HCT116 (cell line): Measurements from ENCODE around the gene SLC31A1. TPM values are rescaled to one million over a fixed set of nuclear protein-coding genes. Genes with fewer than 3 reads are reported as not detected.

ENCODE experiments used
- ATAC-seq: fragments of 200-7000 bp; cut with Tn5 transposase; 2 replicates; pipeline ENCODE4 v1.9.1; 2020; ENCODE audit warnings: mild to moderate bottlenecking, moderate library complexity
- BruUV-seq: library from RNA; stranded (reverse); fragments of 400-500 nt; replicated peaks from 2 replicates; lab custom pipeline; 2021; lab: Mats Ljungman, UMichigan
- CTCF ChIA-PET: fragments of 300-600 bp; sonication (Branson Sonifier 250); formaldehyde crosslinking; loops from one replicate; lab custom pipeline; 2021; ENCODE audit warnings: antibody characterized with exemption; lab: Charles Lee
- POLR2A ChIA-PET: fragments of 300-600, 350-600 bp; sonication (Branson Sonifier 250); formaldehyde crosslinking; loops from one replicate; lab custom pipeline; 2021; ENCODE audit warnings: antibody characterized with exemption; lab: Charles Lee
- RAD21 ChIA-PET, 2 experiments: fragments of 300-600 bp; sonication (Branson Sonifier 250); formaldehyde crosslinking; loops; one replicate each; lab custom pipeline; 2023; ENCODE audit warnings: low total read pairs in 2 of 2; ENCODE audit not compliant: uncharacterized antibody in 2 of 2, unreplicated experiment in 2 of 2, low non-redundant PET in 1 of 2; lab: Charles Lee
- DNase-seq: peaks from one replicate; pipeline ENCODE4 v3.0.0-alpha.2; 2010; ENCODE audit warnings: low read depth, low spot score
- H2AFZ ChIP-seq: fragments of 200-600 bp; shearing (Covaris generic), sonication (generic); 2 replicates; pipeline ENCODE4 v1.6.1; 2017; ENCODE audit warnings: low read depth, mixed run types, mixed read lengths, antibody characterized with exemption, low read length; ENCODE audit not compliant: poor library complexity, severe bottlenecking
- H3K27ac ChIP-seq: 2 replicates; pipeline ENCODE4 v1.5.1; 2012; ENCODE audit warnings: low read depth, low read length
- H3K27me3 ChIP-seq: fragments of 200-600 bp; sonication (generic); 2 replicates; pipeline ENCODE4 v1.6.1; 2016; ENCODE audit warnings: mixed run types, low read length, mixed read lengths; ENCODE audit not compliant: insufficient read depth
- H3K36me3 ChIP-seq, 2 experiments: fragments of 200-500 bp in 1 of 2; fragments of 200-600 bp in 1 of 2; sonication (Bioruptor generic) in 1 of 2; sonication (generic) in 1 of 2; 2 replicates each; pipeline versions ENCODE4 v1.5.1 to v1.6.1; 2014 to 2016; ENCODE audit warnings: low read length in 2 of 2, inconsistent platforms in 1 of 2, mixed read lengths in 1 of 2, mixed run types in 1 of 2; ENCODE audit not compliant: insufficient read depth in 2 of 2, control insufficient read depth in 1 of 2
- H3K4me1 ChIP-seq, 2 experiments: fragments of 200-600 bp in 1 of 2; sonication (generic) in 1 of 2; 2 replicates each; pipeline versions ENCODE4 v1.5.1 to v1.6.1; 2012 to 2017; ENCODE audit warnings: low read length in 2 of 2, inconsistent platforms in 1 of 2, mild to moderate bottlenecking in 1 of 2, mixed read lengths in 1 of 2, mixed run types in 1 of 2, moderate library complexity in 1 of 2; ENCODE audit not compliant: insufficient read depth in 2 of 2, control insufficient read depth in 1 of 2
- H3K4me2 ChIP-seq: fragments of 200-600 bp; sonication (generic); 2 replicates; pipeline ENCODE4 v1.6.1; 2017; ENCODE audit warnings: mixed run types, low read length, mixed read lengths
- H3K4me3 ChIP-seq, 2 experiments: fragments of 200-600 bp in 1 of 2; sonication (generic) in 1 of 2; replicated peaks in 1 of 2; 2 replicates each; pipeline ENCODE4 v1.5.1; 2011 to 2016; ENCODE audit warnings: low read length in 2 of 2, control low read depth in 1 of 2, low read depth in 1 of 2, mild to moderate bottlenecking in 1 of 2, mixed read lengths in 1 of 2, mixed run types in 1 of 2
- H3K79me2 ChIP-seq: fragments of 200-600 bp; sonication (generic); 2 replicates; pipeline ENCODE4 v1.6.1; 2017; ENCODE audit warnings: mild to moderate bottlenecking, mixed run types, low read length, moderate library complexity, mixed read lengths; ENCODE audit not compliant: insufficient read depth
- H3K9ac ChIP-seq: fragments of 200-600 bp; sonication (generic); 2 replicates; pipeline ENCODE4 v1.6.1; 2016; ENCODE audit warnings: low read length, mixed read lengths
- H3K9me2 ChIP-seq: fragments of 200-600 bp; sonication (generic), shearing (Covaris generic); 2 replicates; pipeline ENCODE4 v1.6.1; 2017; ENCODE audit warnings: mixed run types, mild to moderate bottlenecking, moderate library complexity; ENCODE audit not compliant: insufficient read depth
- H3K9me3 ChIP-seq, 2 experiments: fragments of 200-500 bp in 1 of 2; fragments of 200-600 bp in 1 of 2; sonication (Bioruptor generic) in 1 of 2; sonication (generic) in 1 of 2; 2 replicates each; pipeline ENCODE4 v1.6.1; 2014 to 2017; ENCODE audit warnings: low read length in 2 of 2, mixed read lengths in 2 of 2, inconsistent platforms in 1 of 2, low read depth in 1 of 2, mild to moderate bottlenecking in 1 of 2, mixed run types in 1 of 2, moderate library complexity in 1 of 2; ENCODE audit not compliant: control insufficient read depth in 1 of 2, insufficient read depth in 1 of 2
- H4K20me1 ChIP-seq: fragments of 200-600 bp; sonication (generic), shearing (Covaris generic); 2 replicates; pipeline ENCODE4 v1.6.1; 2017; ENCODE audit warnings: mixed run types, mild to moderate bottlenecking, moderate library complexity; ENCODE audit not compliant: insufficient read depth
- ATF3 ChIP-seq: IDR thresholded peaks from 2 replicates; pipeline ENCODE4 v1.6.1; 2012
- CBX3 ChIP-seq: IDR thresholded peaks from 2 replicates; pipeline ENCODE4 v1.6.1; 2012; ENCODE audit warnings: low read depth
- CTCF ChIP-seq, 3 experiments: fragments of 200-600 bp in 1 of 3; sonication (generic) in 1 of 3; IDR thresholded peaks in 2 of 3; conservative IDR thresholded peaks in 1 of 3; 2 replicates each; pipeline ENCODE4 v1.5.1; 2012 to 2017; ENCODE audit warnings: low read depth in 2 of 3, low read length in 2 of 3, antibody characterized with exemption in 1 of 3, borderline replicate concordance in 1 of 3, control low read depth in 1 of 3, mild to moderate bottlenecking in 1 of 3, mixed read lengths in 1 of 3, mixed run types in 1 of 3, moderate library complexity in 1 of 3; ENCODE audit not compliant: insufficient read depth in 1 of 3
- ELF1 ChIP-seq: IDR thresholded peaks from 2 replicates; pipeline ENCODE4 v1.6.1; 2012; ENCODE audit warnings: low read depth, borderline replicate concordance
- EZH2 ChIP-seq: fragments of 200-600 bp; sonication (generic); IDR thresholded peaks from 2 replicates; pipeline ENCODE4 v1.6.1; 2017; ENCODE audit warnings: antibody characterized with exemption, mixed run types
- EZH2phosphoT487 ChIP-seq: fragments of 200-600 bp; IDR thresholded peaks from 2 replicates; pipeline ENCODE4 v1.6.1; 2018; ENCODE audit warnings: antibody characterized with exemption, borderline replicate concordance
- JUND ChIP-seq: IDR thresholded peaks from 2 replicates; pipeline ENCODE4 v1.6.1; 2012
- MAX ChIP-seq: IDR thresholded peaks from 2 replicates; pipeline ENCODE4 v1.6.1; 2012
- POLR2A ChIP-seq: IDR thresholded peaks from 2 replicates; pipeline ENCODE4 v1.7.0; 2011; ENCODE audit warnings: borderline replicate concordance; ENCODE audit not compliant: insufficient read depth, insufficient read length; ENCODE audit errors: extremely low read depth
- POLR2AphosphoS5 ChIP-seq: IDR thresholded peaks from 2 replicates; pipeline ENCODE4 v1.6.1; 2011; ENCODE audit warnings: mild to moderate bottlenecking, low read depth, low read length, moderate library complexity
- RAD21 ChIP-seq: IDR thresholded peaks from 2 replicates; pipeline ENCODE4 v1.6.1; 2012; ENCODE audit warnings: low read depth, mild to moderate bottlenecking
- SIN3A ChIP-seq: IDR thresholded peaks from 2 replicates; pipeline ENCODE4 v1.6.1; 2012; ENCODE audit warnings: low read depth
- SP1 ChIP-seq: IDR thresholded peaks from 2 replicates; pipeline ENCODE4 v1.6.1; 2012; ENCODE audit warnings: low read depth
- SRF ChIP-seq: IDR thresholded peaks from 2 replicates; pipeline ENCODE4 v1.6.1; 2012; ENCODE audit warnings: low read depth
- TCF7L2 ChIP-seq: IDR thresholded peaks from 2 replicates; pipeline ENCODE4 v1.7.0; 2011; ENCODE audit warnings: borderline replicate concordance, inconsistent platforms; ENCODE audit not compliant: insufficient read depth, insufficient read length; ENCODE audit errors: extremely low read depth
- YY1 ChIP-seq: IDR thresholded peaks from 2 replicates; pipeline ENCODE4 v1.6.1; 2011; ENCODE audit warnings: low read length, low read depth, moderate library complexity, mild to moderate bottlenecking; ENCODE audit not compliant: insufficient replicate concordance; ENCODE audit errors: extremely low read depth
- ZFX ChIP-seq: fragments of 450-650 bp; IDR thresholded peaks from 2 replicates; pipeline ENCODE4 v1.6.1; 2017
- ZNF274 ChIP-seq: fragments of 200-500 bp; sonication (Bioruptor generic); IDR thresholded peaks from 2 replicates; pipeline ENCODE4 v1.6.1; 2014; ENCODE audit warnings: mild to moderate bottlenecking, low read depth, low read length, inconsistent platforms
- intact Hi-C: fragments of 100-400 bp; cut with micrococcal nuclease; formaldehyde crosslinking; loops from 2 replicates; pipeline ENCODE4 v1.10.0; 2022
- total RNA-seq: library from RNA; stranded (reverse); gene quantifications from one replicate; pipeline ENCODE4 v1.2.1, GENCODE V29; 2021; ENCODE audit not compliant: unreplicated experiment
- TF ChIP-seq, protein P1 (sequence below): IDR thresholded peaks from 2 replicates; pipeline ENCODE4 v1.6.1; 2012; ENCODE audit warnings: low read depth
- TF ChIP-seq, protein P2 (sequence below): IDR thresholded peaks from 2 replicates; pipeline ENCODE4 v1.6.1; 2011; ENCODE audit warnings: mild to moderate bottlenecking, low read length, moderate library complexity; ENCODE audit not compliant: insufficient replicate concordance; ENCODE audit errors: extremely low read depth

Gene SLC31A1
- total RNA-seq, 1 experiment from 2014 or later = 24.4 TPM

DNA sequence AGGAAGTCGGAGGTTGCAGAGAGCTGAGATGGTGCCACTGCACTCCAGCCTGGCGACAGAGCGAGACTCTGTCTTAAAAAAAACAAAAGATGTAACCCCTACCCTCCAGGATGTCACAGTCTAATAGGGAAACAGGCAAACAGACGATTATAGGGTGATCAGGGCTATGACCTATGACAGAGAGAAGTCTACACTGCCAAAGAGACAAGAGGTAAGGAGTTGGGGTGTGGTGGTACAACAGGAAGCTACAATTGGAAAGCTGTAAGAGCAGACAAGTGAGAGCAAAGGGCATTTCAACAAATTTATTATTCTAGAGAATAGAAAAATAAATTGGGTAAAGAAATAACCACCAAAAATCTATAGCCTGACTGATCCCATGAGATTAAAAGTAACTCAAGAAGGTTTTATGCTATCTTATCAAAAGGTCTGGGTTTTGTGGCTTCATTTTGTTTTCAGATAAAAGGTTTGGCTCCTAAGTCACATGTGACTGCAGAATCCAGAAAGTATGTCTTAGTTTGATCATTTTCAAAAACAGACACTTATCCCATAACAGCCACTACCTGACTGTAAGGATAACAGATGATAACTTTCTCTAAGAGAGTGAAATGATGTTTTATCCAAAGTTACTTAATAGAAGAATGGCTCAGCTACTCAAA is 46.7 kb downstream of the SLC31A1 start:
- ChIA-PET CTCF (no interaction called here), RAD21 (no interaction called here), POLR2A (no interaction called here)
- no peak overlapping the region for H2AFZ ChIP-seq
- H4K20me1 ChIP-seq = no peaks in the 10 kb centered on the region
- H3K4me1 ChIP-seq = no peaks in the 10 kb centered on the region
- no peaks in the 10 kb centered on the region for H3K9me3 ChIP-seq
- H3K9me2 ChIP-seq = no peaks in the 10 kb centered on the region
- H3K27me3 ChIP-seq = no peaks in the 10 kb centered on the region
- TF ChIP-seq SRF (no peak), EZH2 (no peak), POLR2A (no peak), MAX (no peak), CTCF (IDR thresholded peaks at IDR 0.05 in 2 of 3, conservative IDR thresholded peaks at IDR 0.05 in 1 of 3; ENCODE audit: borderline replicate concordance in 1 of 3, insufficient read depth in 1 of 3, low read depth in 2 of 3, low read length in 2 of 3) (no peak), SIN3A (no peak), YY1 (no peak), EZH2phosphoT487 (no peak), POLR2AphosphoS5 (no peak), ELF1 (no peak), RAD21 (no peak), ZFX (no peak), TCF7L2 (no peak), JUND (no peak), ZNF274 (no peak), ATF3 (no peak), SP1 (no peak), CBX3 (no peak)
- TF ChIP-seq, protein P1, sequence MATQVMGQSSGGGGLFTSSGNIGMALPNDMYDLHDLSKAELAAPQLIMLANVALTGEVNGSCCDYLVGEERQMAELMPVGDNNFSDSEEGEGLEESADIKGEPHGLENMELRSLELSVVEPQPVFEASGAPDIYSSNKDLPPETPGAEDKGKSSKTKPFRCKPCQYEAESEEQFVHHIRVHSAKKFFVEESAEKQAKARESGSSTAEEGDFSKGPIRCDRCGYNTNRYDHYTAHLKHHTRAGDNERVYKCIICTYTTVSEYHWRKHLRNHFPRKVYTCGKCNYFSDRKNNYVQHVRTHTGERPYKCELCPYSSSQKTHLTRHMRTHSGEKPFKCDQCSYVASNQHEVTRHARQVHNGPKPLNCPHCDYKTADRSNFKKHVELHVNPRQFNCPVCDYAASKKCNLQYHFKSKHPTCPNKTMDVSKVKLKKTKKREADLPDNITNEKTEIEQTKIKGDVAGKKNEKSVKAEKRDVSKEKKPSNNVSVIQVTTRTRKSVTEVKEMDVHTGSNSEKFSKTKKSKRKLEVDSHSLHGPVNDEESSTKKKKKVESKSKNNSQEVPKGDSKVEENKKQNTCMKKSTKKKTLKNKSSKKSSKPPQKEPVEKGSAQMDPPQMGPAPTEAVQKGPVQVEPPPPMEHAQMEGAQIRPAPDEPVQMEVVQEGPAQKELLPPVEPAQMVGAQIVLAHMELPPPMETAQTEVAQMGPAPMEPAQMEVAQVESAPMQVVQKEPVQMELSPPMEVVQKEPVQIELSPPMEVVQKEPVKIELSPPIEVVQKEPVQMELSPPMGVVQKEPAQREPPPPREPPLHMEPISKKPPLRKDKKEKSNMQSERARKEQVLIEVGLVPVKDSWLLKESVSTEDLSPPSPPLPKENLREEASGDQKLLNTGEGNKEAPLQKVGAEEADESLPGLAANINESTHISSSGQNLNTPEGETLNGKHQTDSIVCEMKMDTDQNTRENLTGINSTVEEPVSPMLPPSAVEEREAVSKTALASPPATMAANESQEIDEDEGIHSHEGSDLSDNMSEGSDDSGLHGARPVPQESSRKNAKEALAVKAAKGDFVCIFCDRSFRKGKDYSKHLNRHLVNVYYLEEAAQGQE = no peak
- TF ChIP-seq, protein P2, sequence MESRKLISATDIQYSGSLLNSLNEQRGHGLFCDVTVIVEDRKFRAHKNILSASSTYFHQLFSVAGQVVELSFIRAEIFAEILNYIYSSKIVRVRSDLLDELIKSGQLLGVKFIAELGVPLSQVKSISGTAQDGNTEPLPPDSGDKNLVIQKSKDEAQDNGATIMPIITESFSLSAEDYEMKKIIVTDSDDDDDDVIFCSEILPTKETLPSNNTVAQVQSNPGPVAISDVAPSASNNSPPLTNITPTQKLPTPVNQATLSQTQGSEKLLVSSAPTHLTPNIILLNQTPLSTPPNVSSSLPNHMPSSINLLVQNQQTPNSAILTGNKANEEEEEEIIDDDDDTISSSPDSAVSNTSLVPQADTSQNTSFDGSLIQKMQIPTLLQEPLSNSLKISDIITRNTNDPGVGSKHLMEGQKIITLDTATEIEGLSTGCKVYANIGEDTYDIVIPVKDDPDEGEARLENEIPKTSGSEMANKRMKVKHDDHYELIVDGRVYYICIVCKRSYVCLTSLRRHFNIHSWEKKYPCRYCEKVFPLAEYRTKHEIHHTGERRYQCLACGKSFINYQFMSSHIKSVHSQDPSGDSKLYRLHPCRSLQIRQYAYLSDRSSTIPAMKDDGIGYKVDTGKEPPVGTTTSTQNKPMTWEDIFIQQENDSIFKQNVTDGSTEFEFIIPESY = no peak
- no peak overlapping the region for H3K4me2 ChIP-seq
- no peak overlapping the region for H3K4me3 ChIP-seq
- peaks cover 21 to 22% of the 10 kb centered on the region in 2 experiments; a peak in 3 of 4 replicates for H3K36me3 ChIP-seq
- intact Hi-C loops = no loop called here
- BruUV-seq = no TSS peak
- no peak overlapping the region for H3K27ac ChIP-seq
- no peaks in the 10 kb centered on the region for H3K79me2 ChIP-seq
- DNase-seq (no peak), ATAC-seq (no peak)
- H3K9ac ChIP-seq = no peak overlapping the region
